WTC11 (cell line): ENCODE results near the gene TGM1. TPM values are rescaled to one million over a fixed set of nuclear protein-coding genes. Genes with fewer than 3 reads are reported as not detected.

Source experiments
- ATAC-seq: fragments of 200-7000 bp; cut with Tn5 transposase; 2 replicates; pipeline ENCODE4 v1.10.0; 2021; ENCODE audit warnings: mild to moderate bottlenecking, moderate library complexity
- CTCF ChIA-PET: fragments of 300-600 bp; sonication (Branson Sonifier 250); formaldehyde crosslinking; loops from one replicate; lab custom pipeline; 2021; ENCODE audit warnings: antibody characterized with exemption; lab: Charles Lee
- POLR2A ChIA-PET: fragments of 350-600 bp; sonication (Branson Sonifier 250); formaldehyde crosslinking; loops from one replicate; lab custom pipeline; 2021; ENCODE audit warnings: antibody characterized with exemption; lab: Charles Lee
- DNase-seq: peaks from one replicate; pipeline ENCODE4 v3.0.0; 2021; ENCODE audit warnings: low spot score
- H3K27ac Mint-ChIP-seq: 2 replicates; pipeline ENCODE4 v1.8.0; 2021; ENCODE audit warnings: mixed read lengths
- H3K27me3 Mint-ChIP-seq: 2 replicates; pipeline ENCODE4 v1.8.0; 2021; ENCODE audit warnings: low read depth, mild to moderate bottlenecking, moderate library complexity, mixed read lengths
- H3K36me3 Mint-ChIP-seq: 2 replicates; pipeline ENCODE4 v1.8.0; 2021; ENCODE audit warnings: mixed read lengths
- H3K4me1 Mint-ChIP-seq: 2 replicates; pipeline ENCODE4 v1.8.0; 2022; ENCODE audit warnings: mixed read lengths
- H3K4me3 Mint-ChIP-seq: 2 replicates; pipeline ENCODE4 v1.8.0; 2021; ENCODE audit warnings: mild to moderate bottlenecking, moderate library complexity, mixed read lengths
- H3K9me3 Mint-ChIP-seq: 2 replicates; pipeline ENCODE4 v1.8.0; 2021; ENCODE audit warnings: mixed read lengths
- AR ChIP-seq: fragments of 250-450 bp; sonication (Bioruptor Pico); IDR thresholded peaks from 2 replicates; pipeline ENCODE4 v1.9.0; 2021; ENCODE audit warnings: mild to moderate bottlenecking
- ERG ChIP-seq: fragments of 250-450 bp; sonication (Bioruptor Pico); IDR thresholded peaks from 2 replicates; pipeline ENCODE4 v1.8.0; 2021; ENCODE audit warnings: mild to moderate bottlenecking
- ESRRA ChIP-seq: sonication (generic); formaldehyde crosslinking; IDR thresholded peaks from 2 replicates; pipeline ENCODE4 v1.8.1; 2022; ENCODE audit warnings: mild to moderate bottlenecking, missing genetic modification reagents, borderline replicate concordance
- FOXP1 ChIP-seq: sonication (generic); formaldehyde crosslinking; IDR thresholded peaks from 2 replicates; pipeline ENCODE4 v1.8.0; 2022; ENCODE audit warnings: missing genetic modification reagents, mild to moderate bottlenecking, moderate library complexity, borderline replicate concordance
- GABPB1 ChIP-seq: sonication (generic); formaldehyde crosslinking; IDR thresholded peaks from 2 replicates; pipeline ENCODE4 v1.8.1; 2023; ENCODE audit warnings: mild to moderate bottlenecking, missing genetic modification reagents
- GTF2I ChIP-seq: fragments of 250-450 bp; sonication (Bioruptor Pico); conservative IDR thresholded peaks from 2 replicates; pipeline ENCODE4 v1.4.0; 2021; ENCODE audit warnings: mild to moderate bottlenecking
- HMGXB4 ChIP-seq: sonication (generic); formaldehyde crosslinking; IDR thresholded peaks from 2 replicates; pipeline ENCODE4 v1.8.1; 2023; ENCODE audit warnings: mild to moderate bottlenecking, moderate library complexity, missing genetic modification reagents
- JAZF1 ChIP-seq: fragments of 250-450 bp; sonication (Bioruptor Pico); IDR thresholded peaks from 2 replicates; pipeline ENCODE4 v1.9.0; 2021; ENCODE audit warnings: moderate library complexity, mild to moderate bottlenecking, inconsistent platforms
- MAX ChIP-seq: sonication (generic); formaldehyde crosslinking; IDR thresholded peaks from 2 replicates; pipeline ENCODE4 v1.8.0; 2022; ENCODE audit warnings: mild to moderate bottlenecking, missing genetic modification reagents
- MXD4 ChIP-seq: fragments of 250-450 bp; sonication (Bioruptor Pico); IDR thresholded peaks from 2 replicates; pipeline ENCODE4 v1.8.0; 2021; ENCODE audit warnings: mild to moderate bottlenecking, moderate library complexity, borderline replicate concordance
- MYBL2 ChIP-seq: sonication (generic); formaldehyde crosslinking; IDR thresholded peaks from 2 replicates; pipeline ENCODE4 v1.8.1; 2023; ENCODE audit warnings: mild to moderate bottlenecking, moderate library complexity, missing genetic modification reagents
- NFE2L1 ChIP-seq: sonication (generic); formaldehyde crosslinking; IDR thresholded peaks from 2 replicates; pipeline ENCODE4 v1.8.1; 2023; ENCODE audit warnings: missing genetic modification reagents
- NFYB ChIP-seq: sonication (generic); formaldehyde crosslinking; conservative IDR thresholded peaks from 2 replicates; pipeline ENCODE4 v1.8.0; 2022; ENCODE audit warnings: low read depth, missing genetic modification reagents
- NR1H2 ChIP-seq: sonication (generic); formaldehyde crosslinking; IDR thresholded peaks from 2 replicates; pipeline ENCODE4 v1.9.0; 2021; ENCODE audit warnings: mild to moderate bottlenecking, moderate library complexity, missing genetic modification reagents
- PRRX2 ChIP-seq: fragments of 250-450 bp; sonication (Bioruptor Pico); IDR thresholded peaks from 2 replicates; pipeline ENCODE4 v1.8.0; 2021; ENCODE audit warnings: mild to moderate bottlenecking
- RORB ChIP-seq: fragments of 250-450 bp; sonication (Bioruptor Pico); IDR thresholded peaks from 2 replicates; pipeline ENCODE4 v1.9.0; 2021; ENCODE audit warnings: mild to moderate bottlenecking
- SOX15 ChIP-seq: fragments of 250-450 bp; sonication (Bioruptor Pico); IDR thresholded peaks from 2 replicates; pipeline ENCODE4 v1.9.0; 2021; ENCODE audit warnings: mild to moderate bottlenecking
- TEAD4 ChIP-seq: sonication (generic); formaldehyde crosslinking; IDR thresholded peaks from 2 replicates; pipeline ENCODE4 v1.8.0; 2022; ENCODE audit warnings: mild to moderate bottlenecking, missing genetic modification reagents
- USF1 ChIP-seq: sonication (generic); formaldehyde crosslinking; IDR thresholded peaks from 2 replicates; pipeline ENCODE4 v1.8.0; 2022; ENCODE audit warnings: mild to moderate bottlenecking, missing genetic modification reagents
- ZNF416 ChIP-seq: fragments of 250-450 bp; sonication (Bioruptor Pico); IDR thresholded peaks from 2 replicates; pipeline ENCODE4 v1.9.0; 2021; ENCODE audit warnings: mild to moderate bottlenecking, inconsistent platforms
- total RNA-seq: library from RNA; stranded (reverse); gene quantifications from 3 replicates; pipeline ENCODE4 v1.2.3, GENCODE V29; 2021
- TF ChIP-seq, protein P1 (sequence below): sonication (generic); formaldehyde crosslinking; conservative IDR thresholded peaks from 2 replicates; pipeline ENCODE4 v1.8.1; 2022; ENCODE audit warnings: mild to moderate bottlenecking, missing genetic modification reagents
- TF ChIP-seq, protein P2 (sequence below): sonication (generic); formaldehyde crosslinking; IDR thresholded peaks from 2 replicates; pipeline ENCODE4 v1.8.1; 2023; ENCODE audit warnings: mild to moderate bottlenecking, missing genetic modification reagents

The TGM1 gene
- total RNA-seq, 1 experiment from 2014 or later, result 5.2 TPM

DNA sequence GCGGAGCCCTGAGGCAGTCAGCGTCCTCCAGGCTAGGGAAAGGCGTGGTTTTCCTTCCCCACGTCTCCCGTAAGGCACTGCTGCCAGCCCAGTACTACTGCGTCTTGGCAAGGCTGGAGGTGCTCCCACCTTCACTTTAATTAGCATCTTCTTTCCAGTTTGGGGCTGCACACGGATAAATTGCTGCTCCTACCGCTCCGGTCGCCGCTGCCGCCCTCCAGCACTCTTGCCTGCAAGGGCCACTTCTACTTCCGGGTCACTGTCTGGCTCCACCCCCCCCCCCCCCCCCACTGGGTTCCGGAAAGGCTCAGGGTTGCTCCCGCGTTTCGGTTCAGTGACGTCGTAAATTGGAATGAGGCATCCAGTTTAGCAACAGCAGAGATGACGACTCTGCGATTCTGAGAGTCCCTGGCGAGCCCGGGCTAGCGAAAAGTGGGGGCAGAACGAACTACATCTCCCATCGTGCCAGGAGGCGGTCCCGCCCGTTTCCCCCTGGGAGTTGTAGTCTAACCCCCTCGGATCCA, 30.8 kb downstream of the TGM1 start, which contains the start of gene NEDD8 (continued):
- TF ChIP-seq NFE2L1 (CRISPR knock-in tag) (no peak), GABPB1 (CRISPR knock-in tag) (peak; percentile 72), USF1 (CRISPR knock-in tag) (no peak), MYBL2 (CRISPR knock-in tag) (peak; percentile 16; the same call in 1 of the 2 replicates)

GRCh38 chr14:24231263-24232120, 31.5 kb downstream of the TGM1 start:
- CTCF ChIA-PET, result interaction anchor here (0.6 to 1.6 kb wide), 3 partner anchors 11 to 200 kb away, joined by 3 to 4 read pairs (median 4); partner anchors contain the start of gene TINF2
- H3K4me3 Mint-ChIP-seq, result peak overlapping the region; percentile 99
- POLR2A ChIA-PET, result no interaction called here
- no peaks in the 10 kb centered on the region for H3K27me3 Mint-ChIP-seq
- DNase-seq (no peak), ATAC-seq (peak; percentile 3)
- peaks cover 14% of the 10 kb centered on the region for H3K36me3 Mint-ChIP-seq
- TF ChIP-seq JAZF1 (no peak), GABPB1 (CRISPR knock-in tag) (peak; percentile 11; the same call in 1 of the 2 replicates), MXD4 (CRISPR knock-in tag) (no peak)
- no peaks in the 10 kb centered on the region for H3K9me3 Mint-ChIP-seq
- peaks cover 22% of the 10 kb centered on the region for H3K4me1 Mint-ChIP-seq
- peak overlapping the region; percentile 99; the same call in 1 of the 2 replicates for H3K27ac Mint-ChIP-seq

DNA sequence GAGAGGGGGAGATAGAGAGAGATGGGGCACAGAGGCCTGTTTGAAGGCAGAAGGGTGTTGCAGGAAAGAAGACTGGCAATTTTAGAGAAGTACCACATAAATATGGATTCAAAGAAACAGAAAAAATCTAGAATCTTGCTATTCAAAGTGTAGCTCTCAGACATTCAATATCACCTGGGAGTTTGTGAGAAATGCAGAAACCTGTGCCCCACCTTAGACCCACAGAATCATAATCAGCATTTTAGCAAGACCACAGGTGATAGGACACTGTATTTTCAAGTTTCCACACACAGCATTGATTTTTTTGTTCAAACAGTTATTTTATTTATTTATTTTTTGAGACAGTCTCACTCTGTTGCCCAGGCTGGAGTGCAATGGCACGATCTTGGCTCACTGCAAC, 34.1 kb downstream of the TGM1 start:
- H3K4me1 Mint-ChIP-seq, result peaks cover 15% of the 10 kb centered on the region
- ChIA-PET CTCF (interaction anchor here (0.7 to 0.8 kb wide), 3 partner anchors 13 to 884 kb away, joined by 3 read pairs; partner anchors contain the start of gene MDP1), POLR2A (interaction anchor here (0.7 to 1.0 kb wide), 3 partner anchors 15 to 93 kb away, joined by 3 to 7 read pairs (median 7); partner anchors contain the start of genes CHMP4A, PSME1 and TSSK4)
- ATAC-seq, result no peak
- no peak overlapping the region for H3K4me3 Mint-ChIP-seq
- no peaks in the 10 kb centered on the region for H3K9me3 Mint-ChIP-seq
- H3K27ac Mint-ChIP-seq, result no peak overlapping the region
- no peak for DNase-seq
- H3K36me3 Mint-ChIP-seq, result no peaks in the 10 kb centered on the region; the same call in 1 of the 2 replicates
- no peaks in the 10 kb centered on the region for H3K27me3 Mint-ChIP-seq
- TF ChIP-seq MAX (CRISPR knock-in tag), result no peak
- no peak for TF ChIP-seq FOXP1 (CRISPR knock-in tag)
- TF ChIP-seq TEAD4, result no peak
- no peak for TF ChIP-seq ESRRA (CRISPR knock-in tag)
- no peak for TF ChIP-seq ZNF416 (CRISPR knock-in tag)
- TF ChIP-seq, protein P1, sequence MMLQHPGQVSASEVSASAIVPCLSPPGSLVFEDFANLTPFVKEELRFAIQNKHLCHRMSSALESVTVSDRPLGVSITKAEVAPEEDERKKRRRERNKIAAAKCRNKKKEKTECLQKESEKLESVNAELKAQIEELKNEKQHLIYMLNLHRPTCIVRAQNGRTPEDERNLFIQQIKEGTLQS (CRISPR knock-in tag), result no peak
- TF ChIP-seq AR (CRISPR knock-in tag), result no peak
- no peak for TF ChIP-seq NFYB (CRISPR knock-in tag)
- TF ChIP-seq SOX15 (CRISPR knock-in tag), result no peak
- no peak for TF ChIP-seq NR1H2 (CRISPR knock-in tag)
- no peak for TF ChIP-seq PRRX2 (CRISPR knock-in tag)
- TF ChIP-seq GTF2I, result no peak
- TF ChIP-seq, protein P2, sequence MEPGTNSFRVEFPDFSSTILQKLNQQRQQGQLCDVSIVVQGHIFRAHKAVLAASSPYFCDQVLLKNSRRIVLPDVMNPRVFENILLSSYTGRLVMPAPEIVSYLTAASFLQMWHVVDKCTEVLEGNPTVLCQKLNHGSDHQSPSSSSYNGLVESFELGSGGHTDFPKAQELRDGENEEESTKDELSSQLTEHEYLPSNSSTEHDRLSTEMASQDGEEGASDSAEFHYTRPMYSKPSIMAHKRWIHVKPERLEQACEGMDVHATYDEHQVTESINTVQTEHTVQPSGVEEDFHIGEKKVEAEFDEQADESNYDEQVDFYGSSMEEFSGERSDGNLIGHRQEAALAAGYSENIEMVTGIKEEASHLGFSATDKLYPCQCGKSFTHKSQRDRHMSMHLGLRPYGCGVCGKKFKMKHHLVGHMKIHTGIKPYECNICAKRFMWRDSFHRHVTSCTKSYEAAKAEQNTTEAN (CRISPR knock-in tag), result no peak
- TF ChIP-seq RORB (CRISPR knock-in tag), result no peak
- no peak for TF ChIP-seq ERG (CRISPR knock-in tag)
- no peak for TF ChIP-seq HMGXB4 (CRISPR knock-in tag)
